Lower leg skin (tissue), 3 donors: ENCODE data around the gene CBL.

Experiments used
- POLR2A ChIP-seq, 2 donors: fragments of 450-650 bp; IDR thresholded peaks; one replicate each; pipeline ENCODE4 v1.6.1; 2016 to 2017; ENCODE audit warnings: antibody characterized with exemption in 2 of 2, mild to moderate bottlenecking in 1 of 2, moderate library complexity in 1 of 2
- TF ChIP-seq, protein P1 (sequence below), 3 donors: fragments of 450-650 bp; IDR thresholded peaks; one replicate each; pipeline ENCODE4 v1.5.1; 2016; ENCODE audit warnings: antibody characterized with exemption in 3 of 3, mild to moderate bottlenecking in 3 of 3, moderate library complexity in 2 of 3

DNA sequence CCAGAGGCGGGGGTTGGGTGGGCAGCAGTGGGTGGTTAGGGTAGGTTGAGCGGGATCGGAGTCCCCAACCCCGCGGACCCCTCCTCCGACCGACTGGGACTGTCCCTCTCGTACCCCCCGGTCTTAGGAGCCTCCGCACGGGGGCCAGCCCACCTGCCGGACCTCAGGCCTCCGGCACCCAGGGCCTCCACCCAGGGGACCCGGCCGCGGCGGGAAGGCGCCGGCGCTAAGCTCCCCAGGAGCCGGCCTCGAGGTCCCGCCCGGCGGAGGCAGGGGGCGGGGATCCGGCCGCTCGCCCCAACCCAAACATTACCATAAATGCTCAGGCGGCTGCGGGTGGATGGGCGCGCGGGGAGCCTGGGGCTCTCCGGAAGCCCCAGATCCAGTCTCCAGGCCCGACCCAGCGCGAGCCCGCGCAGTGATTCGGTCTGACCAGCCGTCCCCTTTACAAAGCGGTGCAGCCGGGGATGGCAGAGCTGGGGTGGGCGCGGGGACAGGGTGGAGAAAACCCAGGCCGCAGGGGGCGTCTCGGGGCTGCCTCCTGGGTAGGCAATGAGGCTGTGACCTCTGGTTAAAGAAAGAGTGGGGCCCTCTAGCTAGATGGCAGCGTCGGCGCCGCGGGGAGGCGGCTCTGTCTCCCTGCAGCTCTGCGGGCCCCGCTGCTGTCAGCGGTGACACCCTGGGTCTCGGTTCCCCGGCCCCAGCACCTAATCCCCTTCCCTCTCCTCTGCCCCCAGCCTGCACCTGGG lies 114.8 kb downstream of the CBL start:
- TF ChIP-seq, protein P1, sequence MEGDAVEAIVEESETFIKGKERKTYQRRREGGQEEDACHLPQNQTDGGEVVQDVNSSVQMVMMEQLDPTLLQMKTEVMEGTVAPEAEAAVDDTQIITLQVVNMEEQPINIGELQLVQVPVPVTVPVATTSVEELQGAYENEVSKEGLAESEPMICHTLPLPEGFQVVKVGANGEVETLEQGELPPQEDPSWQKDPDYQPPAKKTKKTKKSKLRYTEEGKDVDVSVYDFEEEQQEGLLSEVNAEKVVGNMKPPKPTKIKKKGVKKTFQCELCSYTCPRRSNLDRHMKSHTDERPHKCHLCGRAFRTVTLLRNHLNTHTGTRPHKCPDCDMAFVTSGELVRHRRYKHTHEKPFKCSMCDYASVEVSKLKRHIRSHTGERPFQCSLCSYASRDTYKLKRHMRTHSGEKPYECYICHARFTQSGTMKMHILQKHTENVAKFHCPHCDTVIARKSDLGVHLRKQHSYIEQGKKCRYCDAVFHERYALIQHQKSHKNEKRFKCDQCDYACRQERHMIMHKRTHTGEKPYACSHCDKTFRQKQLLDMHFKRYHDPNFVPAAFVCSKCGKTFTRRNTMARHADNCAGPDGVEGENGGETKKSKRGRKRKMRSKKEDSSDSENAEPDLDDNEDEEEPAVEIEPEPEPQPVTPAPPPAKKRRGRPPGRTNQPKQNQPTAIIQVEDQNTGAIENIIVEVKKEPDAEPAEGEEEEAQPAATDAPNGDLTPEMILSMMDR (IDR thresholded peaks at IDR 0.05) = no peak
- TF ChIP-seq POLR2A (IDR thresholded peaks at IDR 0.05) = no peak
